ENCODE measurements around the gene USP37. TPM values are rescaled to one million over a fixed set of nuclear protein-coding genes. Genes with fewer than 3 reads are reported as not detected.

USP37 gene
- total and polyA plus RNA-seq, 2 of the 13 experiments (the other 11 are each of a cell fraction or from before 2014, with no cell fraction given): 6.5 to 30.6 TPM

DNA sequence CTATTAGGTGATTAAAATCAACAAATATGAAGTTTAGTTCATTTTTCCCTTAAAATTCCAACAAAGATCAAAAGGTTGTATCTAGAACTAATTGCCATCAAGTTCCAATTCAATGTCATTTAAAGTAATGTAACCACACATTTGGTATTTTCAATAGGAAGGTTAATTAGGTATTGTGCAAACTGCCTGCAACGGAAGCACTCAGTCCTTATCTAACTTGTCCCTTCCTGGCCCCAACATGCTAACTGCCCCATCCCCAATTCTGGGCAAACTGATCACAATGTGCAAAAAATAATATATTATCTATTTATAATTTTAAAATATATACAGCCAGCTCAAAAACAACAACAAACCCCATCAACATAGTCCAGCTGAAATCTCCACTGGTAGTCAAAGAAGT lies 116.1 kb downstream of the USP37 start:
- Histone ChIP-seq H4K20me1 (ENCODE audit: insufficient read depth, low read length) (no peaks in the 10 kb centered on the region), H3K4me3 (replicated peaks in 1 of 3; ENCODE audit: insufficient read depth in 1 of 3, low read depth in 2 of 3, low read length in 3 of 3) (no peak overlapping the region), H3K27me3 (ENCODE audit: control insufficient read depth in 1 of 2, insufficient read depth in 2 of 2, low read length in 2 of 2) (no peaks in the 10 kb centered on the region), H3K4me2 (ENCODE audit: low read depth, low read length) (no peak overlapping the region), H3K27ac (ENCODE audit: extremely low read length, insufficient read depth, low read length) (no peak overlapping the region), H3K9ac (ENCODE audit: insufficient read depth, low read depth, low read length) (no peak overlapping the region), H3K79me2 (ENCODE audit: insufficient read depth, low read length) (no peaks in the 10 kb centered on the region), H3K9me3 (ENCODE audit: low read length) (no peaks in the 10 kb centered on the region), H3K4me1 (ENCODE audit: insufficient read depth, low read length) (peaks cover 33% of the 10 kb centered on the region), H3K36me3 (replicated peaks in 1 of 2; ENCODE audit: control insufficient read depth in 1 of 2, insufficient read depth in 2 of 2, low read length in 2 of 2) (peaks cover 9 to 54% of the 10 kb centered on the region in 2 experiments), H2AFZ (ENCODE audit: low read length) (no peak overlapping the region)
- DNase-seq (ENCODE audit: low spot score): no peak
- ChIA-PET POLR2A (no interaction called here), CTCF (ENCODE audit: low intra/inter-chr PET ratio, low total read pairs) (no interaction called here)
- TF ChIP-seq ZNF430 (CRISPR knock-in tag; IDR thresholded peaks at IDR 0.05) (no peak), EZH2 (conservative IDR thresholded peaks at IDR 0.05; ENCODE audit: low read depth, low read length) (no peak), ZNF337 (CRISPR knock-in tag; IDR thresholded peaks at IDR 0.05; ENCODE audit: borderline replicate concordance, low read depth) (no peak), ZNF510 (CRISPR knock-in tag; IDR thresholded peaks at IDR 0.05; ENCODE audit: low read depth) (no peak), ZNF589 (CRISPR knock-in tag; conservative IDR thresholded peaks at IDR 0.05) (no peak), RBM22 (optimal IDR thresholded peaks at IDR 0.05; ENCODE audit: low read length) (peak; percentile 60), ZNF546 (CRISPR knock-in tag; conservative IDR thresholded peaks at IDR 0.05) (no peak), RAD21 (CRISPR knock-in tag; IDR thresholded peaks at IDR 0.05) (no peak), MNT (IDR thresholded peaks at IDR 0.05) (no peak), HDAC2 (CRISPR knock-in tag; IDR thresholded peaks at IDR 0.05) (no peak), POLR2G (IDR thresholded peaks at IDR 0.05; ENCODE audit: low read depth, low read length) (peak; percentile 58)
- TF ChIP-seq, protein P1, sequence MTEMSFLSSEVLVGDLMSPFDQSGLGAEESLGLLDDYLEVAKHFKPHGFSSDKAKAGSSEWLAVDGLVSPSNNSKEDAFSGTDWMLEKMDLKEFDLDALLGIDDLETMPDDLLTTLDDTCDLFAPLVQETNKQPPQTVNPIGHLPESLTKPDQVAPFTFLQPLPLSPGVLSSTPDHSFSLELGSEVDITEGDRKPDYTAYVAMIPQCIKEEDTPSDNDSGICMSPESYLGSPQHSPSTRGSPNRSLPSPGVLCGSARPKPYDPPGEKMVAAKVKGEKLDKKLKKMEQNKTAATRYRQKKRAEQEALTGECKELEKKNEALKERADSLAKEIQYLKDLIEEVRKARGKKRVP (CRISPR knock-in tag; IDR thresholded peaks at IDR 0.05): no peak
- 89% methylated on average over 1 of the region's 1 CpG for WGBS (ENCODE audit: low lambda C conversion rate)
- intact Hi-C loops (cut with micrococcal nuclease; ENCODE audit: unreplicated experiment): no loop called here
- in situ Hi-C loops (cut with HindIII; ENCODE audit: extremely low pct_ligation_motif_present, low pct_unique_long_range_greater_than_20kb): no loop called here
- ATAC-seq: no peak
- FAIRE-seq: no peak
- BruUV-seq (replicated peaks): no TSS peak

All from HepG2 (cell line).